ENCODE data around the gene TNIK.
"Not testable (repeated sequence)": the region's sequence is repeated elsewhere in the genome, so short reads cannot be mapped to it uniquely, and the experiment has no call there.

TNIK gene

GRCh38 chr3:171313702-171314101 lies 146.5 kb downstream of the TNIK start:
- no peak for TF ChIP-seq ZFX (IDR thresholded peaks at IDR 0.05)
- TF ChIP-seq, protein P1, sequence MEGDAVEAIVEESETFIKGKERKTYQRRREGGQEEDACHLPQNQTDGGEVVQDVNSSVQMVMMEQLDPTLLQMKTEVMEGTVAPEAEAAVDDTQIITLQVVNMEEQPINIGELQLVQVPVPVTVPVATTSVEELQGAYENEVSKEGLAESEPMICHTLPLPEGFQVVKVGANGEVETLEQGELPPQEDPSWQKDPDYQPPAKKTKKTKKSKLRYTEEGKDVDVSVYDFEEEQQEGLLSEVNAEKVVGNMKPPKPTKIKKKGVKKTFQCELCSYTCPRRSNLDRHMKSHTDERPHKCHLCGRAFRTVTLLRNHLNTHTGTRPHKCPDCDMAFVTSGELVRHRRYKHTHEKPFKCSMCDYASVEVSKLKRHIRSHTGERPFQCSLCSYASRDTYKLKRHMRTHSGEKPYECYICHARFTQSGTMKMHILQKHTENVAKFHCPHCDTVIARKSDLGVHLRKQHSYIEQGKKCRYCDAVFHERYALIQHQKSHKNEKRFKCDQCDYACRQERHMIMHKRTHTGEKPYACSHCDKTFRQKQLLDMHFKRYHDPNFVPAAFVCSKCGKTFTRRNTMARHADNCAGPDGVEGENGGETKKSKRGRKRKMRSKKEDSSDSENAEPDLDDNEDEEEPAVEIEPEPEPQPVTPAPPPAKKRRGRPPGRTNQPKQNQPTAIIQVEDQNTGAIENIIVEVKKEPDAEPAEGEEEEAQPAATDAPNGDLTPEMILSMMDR (conservative IDR thresholded peaks at IDR 0.05): no peak
- H3K27ac ChIP-seq: no peak overlapping the region

- no peak for TF ChIP-seq ZFX (IDR thresholded peaks at IDR 0.05)
- TF ChIP-seq, protein P1 (conservative IDR thresholded peaks at IDR 0.05): no peak
- H3K27ac ChIP-seq: no peak overlapping the region
Measured at GRCh38 chr3:171312741-171313140, 147.5 kb downstream of the TNIK start.

DNA sequence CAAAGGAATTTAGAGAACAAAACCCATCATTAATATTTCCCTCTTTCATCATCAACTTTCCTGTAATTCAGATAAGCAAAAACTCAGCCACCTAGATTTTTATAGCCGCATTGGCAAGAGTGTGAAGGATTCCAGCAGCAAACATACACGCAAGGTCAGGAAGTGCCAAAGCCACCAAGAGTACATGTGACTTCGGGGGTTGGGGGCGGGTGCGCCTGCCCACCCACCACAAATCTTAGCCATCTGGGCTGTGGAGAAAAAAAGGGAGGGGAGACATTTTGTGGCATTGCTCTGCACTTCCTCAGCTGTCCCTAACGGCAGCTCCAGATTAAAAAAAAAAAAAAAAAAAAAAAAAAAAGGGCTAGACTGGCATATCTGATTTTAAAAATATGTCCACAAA lies 148.4 kb downstream of the TNIK start:
- TF ChIP-seq, protein P1 (conservative IDR thresholded peaks at IDR 0.05): no peak
- no peak for TF ChIP-seq ZFX (IDR thresholded peaks at IDR 0.05)
- H3K27ac ChIP-seq: no peak overlapping the region

DNA sequence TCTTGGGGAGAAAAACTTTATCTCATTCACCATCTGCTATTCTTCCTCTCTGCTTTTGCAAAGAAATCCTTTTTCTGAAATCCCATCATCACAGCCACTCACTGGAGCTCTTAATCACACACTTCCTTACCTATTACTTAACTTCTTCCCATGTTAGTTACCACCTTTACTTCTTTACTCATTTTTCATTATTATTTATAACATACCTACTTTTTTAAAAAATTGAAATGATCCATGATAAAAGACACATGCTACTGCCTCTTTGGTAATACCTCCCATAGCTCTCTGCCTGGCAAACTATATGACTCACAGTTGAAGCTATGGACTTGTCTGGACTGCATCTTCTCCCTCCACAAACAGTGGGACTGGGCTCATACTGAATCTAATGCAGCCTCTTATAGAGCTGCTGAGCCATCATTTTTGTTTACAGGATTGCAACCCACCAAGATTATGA lies 150.3 kb downstream of the TNIK start:
- no peak for TF ChIP-seq ZFX (IDR thresholded peaks at IDR 0.05)
- TF ChIP-seq, protein P1 (conservative IDR thresholded peaks at IDR 0.05): no peak

GRCh38 chr3:171307988-171308387 lies 152.2 kb downstream of the TNIK start:
- TF ChIP-seq, protein P1 (conservative IDR thresholded peaks at IDR 0.05): no peak
- TF ChIP-seq ZFX (IDR thresholded peaks at IDR 0.05): no peak
- no peak overlapping the region for H3K27ac ChIP-seq

More for the DNA sequence above, 150.3 kb downstream of the TNIK start:
- no peak overlapping the region for H3K27ac ChIP-seq

- H3K27ac ChIP-seq: no peak overlapping the region
- TF ChIP-seq ZFX (IDR thresholded peaks at IDR 0.05): no peak
- TF ChIP-seq, protein P1 (conservative IDR thresholded peaks at IDR 0.05): no peak
Measured at GRCh38 chr3:171307046-171307585, 153.1 kb downstream of the TNIK start.

GRCh38 chr3:171306631-171307030 lies 153.6 kb downstream of the TNIK start:
- TF ChIP-seq, protein P1 (conservative IDR thresholded peaks at IDR 0.05): no peak
- TF ChIP-seq ZFX (IDR thresholded peaks at IDR 0.05): no peak
- no peak overlapping the region for H3K27ac ChIP-seq

DNA sequence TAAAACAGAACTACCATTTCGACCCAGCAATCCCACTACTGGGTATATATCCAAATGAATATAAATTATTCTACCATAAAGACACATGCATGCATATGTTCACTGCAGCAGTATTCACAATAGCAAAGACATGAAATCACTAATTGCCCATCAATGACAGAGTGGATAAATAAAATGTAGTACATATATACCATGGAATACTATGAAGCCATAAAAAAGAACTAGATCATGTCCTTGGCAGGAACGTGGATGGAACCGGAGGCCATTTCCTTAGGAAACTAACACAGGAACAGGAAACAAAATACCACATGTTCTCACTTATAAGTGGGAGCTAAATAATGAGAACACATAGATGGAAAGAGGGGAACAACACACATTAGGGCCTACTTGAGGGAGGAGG lies 154.4 kb downstream of the TNIK start:
- not testable (repeated sequence) for H3K27ac ChIP-seq

DNA sequence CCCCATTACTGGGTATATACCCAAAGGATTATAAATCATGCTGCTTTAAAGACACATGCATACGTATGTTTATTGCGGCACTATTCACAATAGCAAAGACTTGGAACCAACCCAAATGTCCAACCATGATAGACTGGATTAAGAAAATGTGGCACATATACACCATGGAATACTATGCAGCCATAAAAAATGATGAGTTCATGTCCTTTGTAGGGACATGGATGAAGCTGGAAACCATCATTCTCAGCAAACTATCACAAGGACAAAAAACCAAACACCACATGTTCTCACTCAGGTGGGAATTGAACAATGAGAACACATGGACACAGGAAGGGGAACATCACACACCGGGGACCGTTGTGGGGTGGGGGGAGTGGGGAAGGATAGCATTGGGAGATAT lies 155.7 kb downstream of the TNIK start:
- not testable (repeated sequence) for H3K27ac ChIP-seq

GRCh38 chr3:171304017-171304416 lies 156.2 kb downstream of the TNIK start:
- not testable (repeated sequence) for H3K27ac ChIP-seq
